SU-DHL-6 (cell line): ENCODE results near the gene ZNF775.

Experiments
- H2AFZ ChIP-seq: fragments of 200-600 bp; sonication (generic); 2 replicates; pipeline ENCODE4 v1.6.1; 2014; ENCODE audit warnings: low read depth, mild to moderate bottlenecking, moderate library complexity, mixed read lengths, antibody characterized with exemption, low read length; ENCODE audit not compliant: severe bottlenecking
- H3F3A ChIP-seq: fragments of 200-600 bp; shearing (Covaris generic); 2 replicates; pipeline ENCODE4 v1.6.0; 2016; ENCODE audit warnings: antibody characterized with exemption, mild to moderate bottlenecking; ENCODE audit not compliant: insufficient read depth
- H3K27ac ChIP-seq: fragments of 200-600 bp; sonication (generic); 2 replicates; pipeline ENCODE4 v1.5.1; 2016; ENCODE audit warnings: low read depth, mild to moderate bottlenecking, low read length, moderate library complexity, mixed read lengths
- H3K27me3 ChIP-seq: fragments of 200-600 bp; sonication (generic), shearing (Covaris generic); 2 replicates; pipeline ENCODE4 v1.6.0; 2014; ENCODE audit warnings: mild to moderate bottlenecking, low read length
- H3K36me3 ChIP-seq: fragments of 200-600 bp; sonication (generic); 2 replicates; pipeline ENCODE4 v1.6.1; 2014; ENCODE audit warnings: mild to moderate bottlenecking, low read length, mixed read lengths
- H3K4me2 ChIP-seq: fragments of 300-600, 200-600 bp; shearing (Covaris generic), sonication (generic); 2 replicates; pipeline ENCODE4 v1.6.0; 2014; ENCODE audit warnings: low read length, low read depth, mild to moderate bottlenecking; ENCODE audit not compliant: poor library complexity, severe bottlenecking
- H3K4me3 ChIP-seq: fragments of 200-600 bp; sonication (generic); 2 replicates; pipeline ENCODE4 v1.5.1; 2014; ENCODE audit warnings: antibody characterized with exemption, low read length, mild to moderate bottlenecking, mixed read lengths; ENCODE audit not compliant: insufficient read depth, poor library complexity, severe bottlenecking
- H3K79me2 ChIP-seq: fragments of 200-600 bp; sonication (generic); 2 replicates; pipeline ENCODE4 v1.6.1; 2014; ENCODE audit warnings: mild to moderate bottlenecking, low read length, moderate library complexity; ENCODE audit not compliant: insufficient read depth
- H3K9ac ChIP-seq: fragments of 200-600 bp; sonication (generic); 2 replicates; pipeline ENCODE4 v1.7.0; 2014; ENCODE audit warnings: mild to moderate bottlenecking, low read length
- H3K9me2 ChIP-seq: fragments of 200-600 bp; sonication (generic); replicated peaks from 2 replicates; pipeline ENCODE4 v1.6.1; 2014; ENCODE audit warnings: low read length; ENCODE audit not compliant: insufficient read depth
- H3K9me3 ChIP-seq: fragments of 200-600 bp; sonication (generic); 2 replicates; pipeline ENCODE4 v1.6.1; 2014; ENCODE audit warnings: low read length, mixed read lengths; ENCODE audit not compliant: insufficient read depth
- H4K20me1 ChIP-seq: fragments of 200-600 bp; sonication (generic); 2 replicates; pipeline ENCODE4 v1.6.1; 2014; ENCODE audit warnings: low read depth, mild to moderate bottlenecking, antibody characterized with exemption, low read length, moderate library complexity, mixed read lengths
- EZH2phosphoT487 ChIP-seq: fragments of 200-600 bp; sonication (generic), shearing (Covaris generic); conservative IDR thresholded peaks from 2 replicates; pipeline ENCODE4 v1.6.1; 2018; ENCODE audit warnings: mild to moderate bottlenecking, antibody characterized with exemption, low read length, moderate library complexity, mixed read lengths
- TF ChIP-seq, protein P1 (sequence below): fragments of 200-600 bp; sonication (generic); IDR thresholded peaks from one replicate; pipeline ENCODE4 v1.5.1; 2017; ENCODE audit warnings: antibody characterized with exemption, mild to moderate bottlenecking, low read length, moderate library complexity; ENCODE audit not compliant: insufficient read depth, poor library complexity, severe bottlenecking

The ZNF775 gene

GRCh38 chr7:150388709-150389531, 9.8 kb downstream of the ZNF775 start:
- no peaks in the 10 kb centered on the region for H3F3A ChIP-seq
- H3K9me3 ChIP-seq: no peaks in the 10 kb centered on the region
- no peaks in the 10 kb centered on the region for H3K36me3 ChIP-seq
- H3K27me3 ChIP-seq: no peaks in the 10 kb centered on the region
- no peak overlapping the region for H3K9ac ChIP-seq
- H3K27ac ChIP-seq: no peak overlapping the region
- no peak overlapping the region for H3K4me3 ChIP-seq
- H4K20me1 ChIP-seq: no peaks in the 10 kb centered on the region
- no peak for TF ChIP-seq EZH2phosphoT487
- TF ChIP-seq, protein P1, sequence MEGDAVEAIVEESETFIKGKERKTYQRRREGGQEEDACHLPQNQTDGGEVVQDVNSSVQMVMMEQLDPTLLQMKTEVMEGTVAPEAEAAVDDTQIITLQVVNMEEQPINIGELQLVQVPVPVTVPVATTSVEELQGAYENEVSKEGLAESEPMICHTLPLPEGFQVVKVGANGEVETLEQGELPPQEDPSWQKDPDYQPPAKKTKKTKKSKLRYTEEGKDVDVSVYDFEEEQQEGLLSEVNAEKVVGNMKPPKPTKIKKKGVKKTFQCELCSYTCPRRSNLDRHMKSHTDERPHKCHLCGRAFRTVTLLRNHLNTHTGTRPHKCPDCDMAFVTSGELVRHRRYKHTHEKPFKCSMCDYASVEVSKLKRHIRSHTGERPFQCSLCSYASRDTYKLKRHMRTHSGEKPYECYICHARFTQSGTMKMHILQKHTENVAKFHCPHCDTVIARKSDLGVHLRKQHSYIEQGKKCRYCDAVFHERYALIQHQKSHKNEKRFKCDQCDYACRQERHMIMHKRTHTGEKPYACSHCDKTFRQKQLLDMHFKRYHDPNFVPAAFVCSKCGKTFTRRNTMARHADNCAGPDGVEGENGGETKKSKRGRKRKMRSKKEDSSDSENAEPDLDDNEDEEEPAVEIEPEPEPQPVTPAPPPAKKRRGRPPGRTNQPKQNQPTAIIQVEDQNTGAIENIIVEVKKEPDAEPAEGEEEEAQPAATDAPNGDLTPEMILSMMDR: no peak
- no peaks in the 10 kb centered on the region for H3K79me2 ChIP-seq
- H2AFZ ChIP-seq: no peak overlapping the region
- H3K9me2 ChIP-seq: no peaks in the 10 kb centered on the region
- no peak overlapping the region for H3K4me2 ChIP-seq

GRCh38 chr7:150389532-150389816, 10.3 kb downstream of the ZNF775 start:
- Histone ChIP-seq H3K4me3 (no peak overlapping the region), H3K79me2 (no peaks in the 10 kb centered on the region), H3K27me3 (no peaks in the 10 kb centered on the region), H3K36me3 (no peaks in the 10 kb centered on the region), H3F3A (no peaks in the 10 kb centered on the region), H3K9me2 (no peaks in the 10 kb centered on the region), H3K9ac (no peak overlapping the region), H4K20me1 (no peaks in the 10 kb centered on the region), H3K9me3 (no peaks in the 10 kb centered on the region), H2AFZ (no peak overlapping the region), H3K4me2 (no peak overlapping the region), H3K27ac (no peak overlapping the region)
- no peak for TF ChIP-seq EZH2phosphoT487
- TF ChIP-seq, protein P1: no peak

GRCh38 chr7:150390205-150390604, 11.1 kb downstream of the ZNF775 start:
- Histone ChIP-seq H3K4me3 (no peak overlapping the region), H3K27me3 (no peaks in the 10 kb centered on the region), H3K9me3 (no peaks in the 10 kb centered on the region), H3K27ac (no peak overlapping the region), H2AFZ (no peak overlapping the region), H3K36me3 (no peaks in the 10 kb centered on the region), H4K20me1 (no peaks in the 10 kb centered on the region), H3F3A (no peaks in the 10 kb centered on the region), H3K4me2 (no peak overlapping the region), H3K9ac (no peak overlapping the region), H3K9me2 (no peaks in the 10 kb centered on the region), H3K79me2 (no peaks in the 10 kb centered on the region)
- TF ChIP-seq, protein P1: no peak
- no peak for TF ChIP-seq EZH2phosphoT487
